T47D (cell line): ENCODE data around the gene GRM4.
"Not testable (repeated sequence)": the region's sequence is repeated elsewhere in the genome, so short reads cannot be mapped to it uniquely, and the experiment has no call there.

Experiments used
- DNase-seq, 2 experiments: peaks; one replicate each; pipeline versions ENCODE4 v3.0.0 to v3.0.0-alpha.2; 2011 to 2012; ENCODE audit warnings: low read depth in 1 of 2, low spot score in 1 of 2
- JUND ChIP-seq: IDR thresholded peaks from 2 replicates; pipeline ENCODE4 v1.6.1; 2012; ENCODE audit warnings: low read depth
- in situ Hi-C: cut with HindIII; loops from 2 replicates; pipeline ENCODE4 v1.10.0; 2016; ENCODE audit warnings: low sequenced_read_pairs, low pct_unique_long_range_greater_than_20kb

The GRM4 gene

DNA sequence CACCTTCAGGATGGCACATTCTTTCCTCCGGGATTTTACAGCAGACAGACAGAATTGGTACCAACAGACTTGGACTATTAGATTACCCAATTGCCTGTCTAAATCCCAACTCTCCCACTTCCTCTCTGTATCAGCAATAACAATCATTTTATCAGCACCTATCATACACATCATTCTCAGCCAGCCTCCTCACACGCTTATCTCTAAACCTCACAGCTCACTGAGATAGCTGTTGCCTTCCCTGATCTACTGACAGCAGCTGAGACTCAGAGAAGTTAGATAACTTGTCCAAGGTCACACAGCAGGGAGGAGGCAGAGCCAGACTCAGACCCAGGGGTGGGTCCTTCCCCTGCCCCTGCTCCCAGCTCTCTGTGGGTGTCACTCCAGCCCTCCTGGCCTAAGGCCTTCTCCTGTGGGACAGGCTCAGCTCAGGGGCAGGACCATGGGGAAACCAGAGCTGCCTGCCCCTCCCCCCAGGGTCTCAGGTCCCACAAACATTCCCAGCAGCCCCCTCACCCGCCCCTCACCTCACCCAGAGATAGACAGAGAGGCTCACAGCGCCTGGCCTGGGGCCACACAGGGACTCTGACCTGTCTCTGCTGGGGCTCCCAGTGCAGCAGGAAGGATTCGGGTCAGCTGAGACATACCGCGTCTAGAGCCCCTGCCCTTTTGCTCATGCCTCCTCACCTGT, 92.8 kb downstream of the GRM4 start:
- in situ Hi-C loops, result no loop called here
- no peak for TF ChIP-seq JUND

DNA sequence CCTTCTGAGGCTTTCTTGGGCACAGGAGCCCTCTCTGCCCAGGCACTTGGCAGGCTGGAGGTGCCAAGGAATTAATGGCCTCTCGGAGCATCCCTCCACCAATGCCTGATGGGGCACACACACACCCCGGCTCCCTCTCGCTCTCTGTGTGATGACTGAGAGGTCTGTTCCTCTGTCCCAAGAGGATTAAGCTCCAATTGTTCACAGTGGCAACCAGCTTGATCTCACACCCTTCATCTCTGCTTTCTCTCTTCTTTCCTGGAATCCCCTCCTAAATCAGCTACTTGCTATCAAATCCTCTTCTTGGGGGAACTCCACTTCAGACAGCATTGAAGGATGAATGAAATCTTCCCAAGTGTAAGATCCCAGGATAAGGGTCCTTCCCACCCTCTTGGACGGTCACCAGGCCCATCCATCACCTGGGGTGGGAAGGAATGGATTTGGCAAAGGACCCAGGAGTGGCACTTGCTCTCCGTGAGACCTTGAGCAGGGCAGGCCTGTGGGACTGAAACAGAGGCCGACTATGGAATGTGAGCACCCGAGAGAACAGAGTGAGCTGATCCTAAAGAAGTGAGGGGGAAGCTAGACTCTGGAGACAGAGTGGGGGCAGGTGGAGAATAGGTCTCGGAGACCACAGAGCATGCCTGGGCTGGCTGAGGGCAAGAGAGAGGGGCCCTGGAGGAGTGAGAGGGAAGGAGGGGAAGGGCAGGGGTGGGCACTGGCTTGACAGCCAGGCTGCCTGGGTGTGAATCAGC, 93.6 kb downstream of the GRM4 start:
- no peak for TF ChIP-seq JUND
- DNase-seq, result no peak
- in situ Hi-C loops, result no loop called here

More for the DNA sequence above, 92.8 kb downstream of the GRM4 start:
- DNase-seq, result no peak

GRCh38 chr6:34051331-34051919, 94.5 kb downstream of the GRM4 start:
- DNase-seq, result no peak
- no peak for TF ChIP-seq JUND
- in situ Hi-C loops, result no loop called here

- no peak for DNase-seq
- TF ChIP-seq JUND, result no peak
- in situ Hi-C loops, result no loop called here
Measured at GRCh38 chr6:34050691-34051090, 95.2 kb downstream of the GRM4 start.

DNA sequence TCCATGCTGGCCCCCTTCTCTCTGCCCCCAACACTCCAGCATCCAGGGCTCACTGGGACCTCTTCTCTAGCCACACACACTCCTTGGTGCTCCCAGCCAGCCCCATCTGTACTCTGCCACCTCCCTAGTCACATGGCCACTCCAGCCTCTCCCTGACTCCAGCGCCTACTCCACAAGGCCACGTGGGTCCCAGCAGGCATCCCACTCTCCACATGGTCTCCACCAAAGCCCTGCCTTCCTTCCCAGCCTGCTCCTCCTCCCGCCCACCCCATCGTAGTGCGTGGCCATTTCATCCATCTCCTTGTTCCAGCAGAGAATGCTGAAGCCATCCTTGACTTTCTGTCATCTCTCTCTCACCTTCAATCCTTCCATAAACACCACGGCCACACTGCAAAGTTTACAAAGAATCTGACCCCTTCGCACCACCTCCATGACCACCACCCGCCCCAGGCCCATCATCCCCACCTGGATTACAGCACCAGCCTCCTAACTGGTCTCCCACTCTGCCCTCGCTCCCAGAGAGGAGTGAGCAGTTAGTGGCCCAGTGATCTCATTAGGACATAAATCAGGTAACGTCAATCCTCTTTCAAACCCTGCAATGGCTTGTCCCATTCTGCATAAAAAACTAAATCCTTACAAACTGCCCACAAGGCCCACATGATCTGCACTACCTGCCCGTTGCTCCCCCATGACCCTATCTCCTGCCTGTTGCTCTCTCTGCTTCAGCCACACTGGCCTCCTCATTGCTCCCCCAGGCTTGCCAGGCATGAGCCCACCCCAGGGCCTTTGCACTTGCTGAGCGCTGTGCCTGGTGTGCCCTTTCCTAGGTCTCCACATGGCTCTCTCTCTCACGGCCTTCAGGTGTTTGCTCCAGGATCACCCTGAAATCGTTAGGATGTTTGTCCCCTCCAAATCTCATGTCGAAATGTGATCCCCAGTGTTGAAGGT, 96.2 kb downstream of the GRM4 start:
- in situ Hi-C loops, result no loop called here
- no peak for TF ChIP-seq JUND
- no peak for DNase-seq

DNA sequence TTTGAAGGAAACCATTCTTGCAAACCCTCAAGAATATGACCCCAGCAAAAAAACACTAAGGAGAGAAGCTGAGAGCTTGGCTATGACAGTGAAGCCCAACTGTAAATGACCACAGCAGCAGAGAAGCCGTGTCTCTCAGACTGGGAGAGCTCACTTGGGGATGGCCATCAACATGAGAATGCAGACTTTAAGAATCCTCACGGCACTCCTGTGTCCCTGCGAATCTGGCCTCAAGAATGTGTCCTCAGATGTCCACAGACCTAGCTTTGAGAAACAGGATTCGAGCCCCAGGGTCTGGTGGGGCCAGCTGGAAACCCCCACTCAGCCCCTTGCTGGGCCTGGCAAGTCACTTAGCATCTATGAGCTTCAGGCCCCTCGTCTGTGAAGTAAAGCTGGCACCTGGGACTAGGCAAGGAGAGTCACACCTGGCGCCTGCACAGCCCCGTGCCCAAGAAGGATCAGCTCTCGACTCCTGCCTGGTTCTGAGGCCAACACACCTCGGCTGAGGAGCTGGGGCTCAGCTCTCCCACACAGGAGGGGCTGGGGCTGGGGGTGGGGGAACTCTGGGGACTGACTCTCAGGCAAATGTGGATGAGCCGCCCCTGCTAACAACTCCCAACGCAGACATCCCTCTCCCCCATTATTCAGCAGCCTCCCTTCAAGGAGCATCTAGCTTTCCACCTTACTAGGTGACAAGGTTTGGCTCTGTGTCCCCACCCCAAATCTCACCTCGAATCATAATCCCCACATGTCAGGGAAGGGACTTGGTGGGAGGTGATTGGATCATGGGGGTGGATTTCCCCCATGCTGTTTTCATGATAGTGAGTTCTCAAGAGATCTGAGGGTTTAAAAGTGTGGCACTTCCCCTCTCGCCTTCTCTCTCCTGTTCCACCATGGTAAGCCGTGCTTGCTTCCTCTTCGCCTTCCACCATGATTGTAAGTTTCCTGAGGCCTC, 97.7 kb downstream of the GRM4 start:
- no peak for TF ChIP-seq JUND
- no peak for DNase-seq
- in situ Hi-C loops, result no loop called here

GRCh38 chr6:34046617-34047016, 99.3 kb downstream of the GRM4 start:
- TF ChIP-seq JUND, result no peak
- no peak for DNase-seq
- in situ Hi-C loops, result no loop called here

DNA sequence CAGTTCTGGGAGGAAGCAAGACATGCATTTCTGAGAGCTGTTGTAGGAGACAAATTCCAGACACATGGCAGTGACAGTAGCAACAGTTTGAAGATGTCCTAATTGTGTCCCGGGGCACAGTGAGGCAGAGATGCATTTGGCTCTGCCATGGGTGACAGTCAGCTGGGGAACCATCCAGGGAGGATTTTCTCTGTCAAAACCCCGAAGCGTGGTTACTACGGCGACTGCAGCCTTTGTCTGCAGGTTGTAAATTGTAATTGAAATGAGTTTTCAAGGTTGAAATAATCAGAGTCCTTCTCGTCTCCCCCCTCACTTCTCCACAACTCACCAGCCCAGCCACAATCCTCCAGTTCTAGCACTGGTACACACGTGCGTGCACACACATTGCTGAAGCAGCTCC, 100.1 kb downstream of the GRM4 start:
- in situ Hi-C loops, result no loop called here
- TF ChIP-seq JUND, result no peak
- no peak for DNase-seq

- TF ChIP-seq JUND, result no peak
- in situ Hi-C loops, result no loop called here
- no peak for DNase-seq
Measured at GRCh38 chr6:34044945-34045595, 100.8 kb downstream of the GRM4 start.

DNA sequence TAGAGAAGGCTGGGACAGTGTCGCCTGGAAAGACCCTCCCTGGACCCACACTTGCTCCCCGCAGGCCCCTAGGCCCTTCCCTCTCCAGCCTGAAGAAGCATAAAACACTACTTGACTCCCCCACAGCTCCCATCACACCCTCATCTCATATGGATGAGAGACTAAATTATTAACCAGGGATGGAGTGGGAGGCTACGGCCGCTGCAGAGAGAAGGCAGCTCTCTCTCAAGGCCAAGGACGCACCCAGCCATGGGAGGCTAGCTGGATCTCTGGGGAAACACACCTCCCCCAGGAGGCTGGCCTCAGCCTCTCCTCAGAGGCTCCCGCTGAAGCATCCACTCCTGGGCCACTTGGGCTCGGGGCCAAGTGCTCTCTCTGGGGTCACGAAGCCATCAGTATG, 102.5 kb downstream of the GRM4 start:
- in situ Hi-C loops, result no loop called here
- no peak for TF ChIP-seq JUND
- no peak for DNase-seq

DNA sequence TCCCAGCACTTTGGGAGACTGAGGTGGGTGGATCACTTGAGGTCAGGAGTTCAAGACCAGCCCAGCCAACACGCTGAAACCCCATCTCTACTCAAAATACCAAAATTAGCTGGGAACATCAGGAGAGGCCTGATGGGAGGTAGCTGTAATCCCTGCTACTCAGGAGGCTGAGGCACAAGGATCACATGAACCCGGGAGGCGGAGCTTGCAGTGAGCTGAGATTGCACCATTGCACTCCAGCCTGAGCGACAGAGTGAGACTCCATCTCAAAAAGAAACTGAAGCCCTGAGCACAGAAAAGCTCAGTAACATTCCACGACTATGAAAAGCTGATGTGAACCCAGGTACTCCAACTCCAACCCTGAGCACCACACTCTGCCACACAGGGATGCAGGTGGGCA, 103.9 kb downstream of the GRM4 start:
- DNase-seq, in situ Hi-C loops: not testable (repeated sequence)
